Uterus (tissue), 2 donors: ENCODE results near the gene SFXN5.

Experiments used
- POLR2A ChIP-seq, 2 donors: fragments of 450-650 bp; IDR thresholded peaks; one replicate each; pipeline ENCODE4 v1.6.1; 2016; ENCODE audit warnings: antibody characterized with exemption in 2 of 2, mild to moderate bottlenecking in 1 of 2, moderate library complexity in 1 of 2
- TF ChIP-seq, protein P1 (sequence below), 4 experiments: fragments of 200-600 bp in 2 of 4; fragments of 450-650 bp in 2 of 4; sonication (generic) in 2 of 4; IDR thresholded peaks; one replicate each; pipeline ENCODE4 v1.5.1; 2016 to 2019; ENCODE audit warnings: antibody characterized with exemption in 4 of 4, mild to moderate bottlenecking in 2 of 4, moderate library complexity in 1 of 4

DNA sequence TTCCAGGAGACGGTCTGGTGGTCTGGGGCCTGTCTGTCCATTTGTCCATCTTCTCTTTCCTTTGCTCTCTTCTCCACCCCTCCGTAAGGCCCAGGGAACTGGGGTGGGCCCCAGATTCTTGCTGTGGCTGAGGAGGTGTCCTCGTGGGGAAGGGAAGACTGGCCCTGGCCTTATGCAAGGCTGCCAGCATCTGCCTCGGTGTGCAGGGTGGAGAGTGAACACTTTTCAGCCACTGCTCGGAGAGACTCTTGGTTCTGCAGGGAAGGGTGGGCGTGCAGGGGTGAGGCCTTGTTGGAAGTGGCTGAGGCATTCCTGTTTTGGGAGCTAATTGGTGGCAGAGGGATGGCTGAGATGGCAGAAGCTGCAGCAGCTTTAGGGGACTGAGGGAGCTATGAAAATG is 131.2 kb downstream of the SFXN5 start:
- TF ChIP-seq, protein P1, sequence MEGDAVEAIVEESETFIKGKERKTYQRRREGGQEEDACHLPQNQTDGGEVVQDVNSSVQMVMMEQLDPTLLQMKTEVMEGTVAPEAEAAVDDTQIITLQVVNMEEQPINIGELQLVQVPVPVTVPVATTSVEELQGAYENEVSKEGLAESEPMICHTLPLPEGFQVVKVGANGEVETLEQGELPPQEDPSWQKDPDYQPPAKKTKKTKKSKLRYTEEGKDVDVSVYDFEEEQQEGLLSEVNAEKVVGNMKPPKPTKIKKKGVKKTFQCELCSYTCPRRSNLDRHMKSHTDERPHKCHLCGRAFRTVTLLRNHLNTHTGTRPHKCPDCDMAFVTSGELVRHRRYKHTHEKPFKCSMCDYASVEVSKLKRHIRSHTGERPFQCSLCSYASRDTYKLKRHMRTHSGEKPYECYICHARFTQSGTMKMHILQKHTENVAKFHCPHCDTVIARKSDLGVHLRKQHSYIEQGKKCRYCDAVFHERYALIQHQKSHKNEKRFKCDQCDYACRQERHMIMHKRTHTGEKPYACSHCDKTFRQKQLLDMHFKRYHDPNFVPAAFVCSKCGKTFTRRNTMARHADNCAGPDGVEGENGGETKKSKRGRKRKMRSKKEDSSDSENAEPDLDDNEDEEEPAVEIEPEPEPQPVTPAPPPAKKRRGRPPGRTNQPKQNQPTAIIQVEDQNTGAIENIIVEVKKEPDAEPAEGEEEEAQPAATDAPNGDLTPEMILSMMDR (IDR thresholded peaks at IDR 0.05), result no peak
- TF ChIP-seq POLR2A (IDR thresholded peaks at IDR 0.05), result no peak
